ENCODE results near the gene OR6P1.

DNA sequence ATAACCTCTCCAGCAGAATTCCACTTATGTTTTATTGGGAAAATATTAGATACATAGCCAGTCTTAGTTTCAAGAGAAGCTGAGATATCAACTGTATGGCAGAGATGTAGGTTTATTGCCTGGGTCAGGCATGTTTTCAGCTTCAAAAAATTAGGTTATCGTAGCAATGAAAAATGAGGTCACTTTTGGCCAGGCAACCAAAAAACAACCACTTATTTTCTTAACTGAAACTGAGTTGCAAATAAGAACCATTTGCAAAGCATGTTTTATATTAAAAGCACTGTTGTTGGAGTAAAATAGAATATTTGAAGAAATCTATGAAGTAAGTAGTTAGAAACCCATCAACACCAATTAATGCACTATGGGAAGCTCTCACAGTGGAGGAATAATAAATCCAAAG, 10.7 kb downstream of the OR6P1 start:
- TF ChIP-seq, protein P1, sequence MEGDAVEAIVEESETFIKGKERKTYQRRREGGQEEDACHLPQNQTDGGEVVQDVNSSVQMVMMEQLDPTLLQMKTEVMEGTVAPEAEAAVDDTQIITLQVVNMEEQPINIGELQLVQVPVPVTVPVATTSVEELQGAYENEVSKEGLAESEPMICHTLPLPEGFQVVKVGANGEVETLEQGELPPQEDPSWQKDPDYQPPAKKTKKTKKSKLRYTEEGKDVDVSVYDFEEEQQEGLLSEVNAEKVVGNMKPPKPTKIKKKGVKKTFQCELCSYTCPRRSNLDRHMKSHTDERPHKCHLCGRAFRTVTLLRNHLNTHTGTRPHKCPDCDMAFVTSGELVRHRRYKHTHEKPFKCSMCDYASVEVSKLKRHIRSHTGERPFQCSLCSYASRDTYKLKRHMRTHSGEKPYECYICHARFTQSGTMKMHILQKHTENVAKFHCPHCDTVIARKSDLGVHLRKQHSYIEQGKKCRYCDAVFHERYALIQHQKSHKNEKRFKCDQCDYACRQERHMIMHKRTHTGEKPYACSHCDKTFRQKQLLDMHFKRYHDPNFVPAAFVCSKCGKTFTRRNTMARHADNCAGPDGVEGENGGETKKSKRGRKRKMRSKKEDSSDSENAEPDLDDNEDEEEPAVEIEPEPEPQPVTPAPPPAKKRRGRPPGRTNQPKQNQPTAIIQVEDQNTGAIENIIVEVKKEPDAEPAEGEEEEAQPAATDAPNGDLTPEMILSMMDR (IDR thresholded peaks at IDR 0.05): no peak
- no peak for TF ChIP-seq EP300 (IDR thresholded peaks at IDR 0.05; ENCODE audit: low read depth)
- TF ChIP-seq POLR2A (IDR thresholded peaks at IDR 0.05): no peak
- no peak for TF ChIP-seq POLR2AphosphoS5 (IDR thresholded peaks at IDR 0.05)

Data from transverse colon (tissue), 4 donors.